ENCODE measurements around the gene NUP210L. TPM values are rescaled to one million over a fixed set of nuclear protein-coding genes. Genes with fewer than 3 reads are reported as not detected.
"Not testable (repeated sequence)": the region's sequence is repeated elsewhere in the genome, so short reads cannot be mapped to it uniquely, and the experiment has no call there.

Gene NUP210L
- total RNA-seq, 1 donor from 2014 or later, result not detected

DNA sequence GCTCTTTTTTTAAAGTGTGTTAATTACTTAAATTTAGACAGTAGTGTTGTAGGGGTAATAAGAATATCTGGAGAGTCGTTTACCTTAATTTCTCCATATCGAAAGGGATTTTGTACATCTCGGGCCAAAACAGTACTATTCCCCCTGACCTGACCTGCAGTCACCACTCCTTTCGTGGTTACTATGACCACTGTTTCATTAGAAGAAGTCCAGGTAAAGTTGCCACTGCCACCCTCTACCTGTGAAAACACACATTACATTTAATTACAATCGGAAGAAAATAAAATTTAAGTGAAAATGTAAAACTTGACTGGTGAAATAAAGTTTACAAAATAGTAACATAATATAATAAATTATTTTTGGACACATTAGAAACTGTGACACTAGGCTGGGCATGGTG lies 37.2 kb downstream of the NUP210L start:
- H3K36me3 ChIP-seq, result no peaks in the 10 kb centered on the region
- H3K4me1 ChIP-seq, result no peaks in the 10 kb centered on the region
- TF ChIP-seq, protein P1, sequence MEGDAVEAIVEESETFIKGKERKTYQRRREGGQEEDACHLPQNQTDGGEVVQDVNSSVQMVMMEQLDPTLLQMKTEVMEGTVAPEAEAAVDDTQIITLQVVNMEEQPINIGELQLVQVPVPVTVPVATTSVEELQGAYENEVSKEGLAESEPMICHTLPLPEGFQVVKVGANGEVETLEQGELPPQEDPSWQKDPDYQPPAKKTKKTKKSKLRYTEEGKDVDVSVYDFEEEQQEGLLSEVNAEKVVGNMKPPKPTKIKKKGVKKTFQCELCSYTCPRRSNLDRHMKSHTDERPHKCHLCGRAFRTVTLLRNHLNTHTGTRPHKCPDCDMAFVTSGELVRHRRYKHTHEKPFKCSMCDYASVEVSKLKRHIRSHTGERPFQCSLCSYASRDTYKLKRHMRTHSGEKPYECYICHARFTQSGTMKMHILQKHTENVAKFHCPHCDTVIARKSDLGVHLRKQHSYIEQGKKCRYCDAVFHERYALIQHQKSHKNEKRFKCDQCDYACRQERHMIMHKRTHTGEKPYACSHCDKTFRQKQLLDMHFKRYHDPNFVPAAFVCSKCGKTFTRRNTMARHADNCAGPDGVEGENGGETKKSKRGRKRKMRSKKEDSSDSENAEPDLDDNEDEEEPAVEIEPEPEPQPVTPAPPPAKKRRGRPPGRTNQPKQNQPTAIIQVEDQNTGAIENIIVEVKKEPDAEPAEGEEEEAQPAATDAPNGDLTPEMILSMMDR (IDR thresholded peaks at IDR 0.05), result no peak
- H3K9me3 ChIP-seq, result no peaks in the 10 kb centered on the region
- no peak overlapping the region for H3K4me3 ChIP-seq
- H3K27me3 ChIP-seq, result no peaks in the 10 kb centered on the region
- intact Hi-C loops (cut with DNase I), result no loop called here
- H3K27ac ChIP-seq, result no peak overlapping the region
- no peak for DNase-seq (ENCODE audit: low spot score in 2 of 2)

DNA sequence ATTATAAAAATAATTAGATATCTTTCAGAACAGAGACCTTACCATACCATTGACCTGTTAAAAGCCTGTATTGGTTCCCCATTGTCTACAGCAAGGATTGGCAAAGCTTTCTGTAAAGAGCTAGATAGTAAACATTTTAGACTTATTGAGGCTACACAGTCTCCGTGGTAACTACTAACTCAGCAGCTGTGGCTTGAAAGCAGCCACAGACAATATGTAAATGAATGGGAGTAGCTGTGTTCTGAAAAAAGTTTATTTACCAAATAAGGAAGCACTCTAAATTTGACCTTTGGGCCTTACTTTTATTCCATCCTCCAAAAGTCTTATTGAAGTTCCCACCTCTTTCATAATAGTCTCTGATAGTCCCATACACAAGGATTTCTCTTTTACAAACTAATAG lies 39.7 kb downstream of the NUP210L start:
- no peaks in the 10 kb centered on the region for H3K4me1 ChIP-seq
- TF ChIP-seq, protein P1 (IDR thresholded peaks at IDR 0.05), result no peak
- H3K9me3 ChIP-seq, result no peaks in the 10 kb centered on the region
- no peak overlapping the region for H3K27ac ChIP-seq
- intact Hi-C loops (cut with DNase I), result no loop called here
- no peaks in the 10 kb centered on the region for H3K27me3 ChIP-seq
- H3K36me3 ChIP-seq, result no peaks in the 10 kb centered on the region
- H3K4me3 ChIP-seq, result no peak overlapping the region
- no peak for DNase-seq (ENCODE audit: low spot score in 2 of 2)

DNA sequence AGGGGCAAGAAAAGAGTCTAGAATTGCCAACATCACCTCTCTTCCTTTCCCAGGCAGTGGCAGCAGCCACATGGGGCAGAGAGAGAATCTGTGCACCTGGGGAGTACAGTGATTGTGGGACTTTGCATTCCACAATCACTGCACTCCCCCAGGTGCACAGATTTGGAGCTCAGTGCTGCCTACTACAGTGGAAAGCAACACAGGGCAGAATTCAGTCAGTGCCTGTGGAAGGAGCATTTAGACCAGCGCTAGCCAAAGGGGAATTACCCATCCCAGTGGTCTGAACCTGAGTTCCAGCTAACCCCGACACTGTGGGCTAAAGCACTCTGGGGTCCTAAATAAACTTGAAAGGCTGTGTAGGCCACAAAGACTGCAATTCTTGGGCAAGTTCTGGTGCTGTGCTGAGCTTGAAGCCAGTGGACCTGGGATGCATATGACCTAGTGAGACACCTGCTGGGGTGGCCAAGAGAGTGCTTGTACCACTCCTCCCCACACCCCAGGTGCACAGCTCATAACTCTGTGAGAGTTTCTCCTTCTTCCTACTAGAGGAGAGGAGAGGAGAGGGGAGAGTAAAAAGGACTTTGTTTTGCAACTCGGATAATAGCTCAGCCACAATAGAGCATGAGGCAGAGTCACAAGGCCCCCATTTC lies 50.3 kb downstream of the NUP210L start:
- TF ChIP-seq, protein P1 (IDR thresholded peaks at IDR 0.05), result no peak
- no peak overlapping the region for H3K27ac ChIP-seq

DNA sequence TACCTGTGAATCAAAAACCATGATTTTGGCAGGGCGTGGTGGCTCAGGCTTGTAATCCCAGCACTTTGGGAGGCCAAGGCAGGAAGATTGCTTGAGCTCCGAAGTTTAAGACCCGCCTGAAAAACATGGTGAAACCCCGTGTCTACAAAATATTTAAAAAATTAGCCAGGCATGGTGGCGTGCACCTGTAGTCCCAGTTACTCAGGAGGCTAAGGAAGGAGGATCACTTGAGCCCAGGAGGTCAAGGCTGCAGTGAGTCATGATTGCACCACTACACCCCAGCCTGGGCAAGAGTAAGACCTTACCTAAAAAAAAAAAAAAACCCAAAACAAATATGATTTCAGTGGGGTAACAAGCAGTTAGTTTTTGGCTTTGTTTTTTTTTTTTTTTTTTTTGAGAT lies 54.7 kb downstream of the NUP210L start:
- H3K9me3 ChIP-seq; H3K4me3 ChIP-seq; H3K27ac ChIP-seq; DNase-seq (ENCODE audit: low spot score in 2 of 2); intact Hi-C loops (cut with DNase I); H3K36me3 ChIP-seq; H3K27me3 ChIP-seq; H3K4me1 ChIP-seq: not testable (repeated sequence)

More for the DNA sequence above, 50.3 kb downstream of the NUP210L start:
- intact Hi-C loops (cut with DNase I), result no loop called here
- DNase-seq (ENCODE audit: low spot score in 2 of 2), result no peak
- Histone ChIP-seq H3K4me3 (no peak overlapping the region), H3K27me3 (no peaks in the 10 kb centered on the region), H3K36me3 (no peaks in the 10 kb centered on the region), H3K4me1 (no peaks in the 10 kb centered on the region), H3K9me3 (no peaks in the 10 kb centered on the region)

DNA sequence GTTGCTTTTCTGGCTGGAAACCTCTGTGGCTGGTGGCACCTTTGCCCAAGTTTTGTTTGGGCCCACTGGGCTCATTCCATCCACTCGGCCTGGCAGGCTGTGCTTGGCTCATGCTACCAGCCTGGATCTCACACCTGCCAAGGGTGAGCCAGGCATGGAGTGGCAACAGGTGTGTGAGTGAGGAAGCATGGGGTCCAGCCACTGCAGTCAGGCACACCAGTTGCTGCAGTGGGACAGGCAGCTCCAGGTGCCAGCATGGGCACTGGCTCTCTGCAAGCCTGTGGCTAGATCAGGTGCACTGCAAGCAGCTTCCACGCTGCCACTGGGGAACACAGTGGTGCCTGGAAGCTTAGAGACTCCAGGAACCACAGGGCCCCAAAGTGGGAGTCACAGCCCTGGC lies 57.0 kb downstream of the NUP210L start:
- no peak overlapping the region for H3K4me3 ChIP-seq
- no peaks in the 10 kb centered on the region for H3K4me1 ChIP-seq
- H3K27me3 ChIP-seq, result no peaks in the 10 kb centered on the region
- TF ChIP-seq, protein P1 (IDR thresholded peaks at IDR 0.05), result no peak
- no peaks in the 10 kb centered on the region for H3K36me3 ChIP-seq
- intact Hi-C loops (cut with DNase I), result no loop called here
- no peak overlapping the region for H3K27ac ChIP-seq
- no peaks in the 10 kb centered on the region for H3K9me3 ChIP-seq
- DNase-seq (ENCODE audit: low spot score in 2 of 2), result no peak

DNA sequence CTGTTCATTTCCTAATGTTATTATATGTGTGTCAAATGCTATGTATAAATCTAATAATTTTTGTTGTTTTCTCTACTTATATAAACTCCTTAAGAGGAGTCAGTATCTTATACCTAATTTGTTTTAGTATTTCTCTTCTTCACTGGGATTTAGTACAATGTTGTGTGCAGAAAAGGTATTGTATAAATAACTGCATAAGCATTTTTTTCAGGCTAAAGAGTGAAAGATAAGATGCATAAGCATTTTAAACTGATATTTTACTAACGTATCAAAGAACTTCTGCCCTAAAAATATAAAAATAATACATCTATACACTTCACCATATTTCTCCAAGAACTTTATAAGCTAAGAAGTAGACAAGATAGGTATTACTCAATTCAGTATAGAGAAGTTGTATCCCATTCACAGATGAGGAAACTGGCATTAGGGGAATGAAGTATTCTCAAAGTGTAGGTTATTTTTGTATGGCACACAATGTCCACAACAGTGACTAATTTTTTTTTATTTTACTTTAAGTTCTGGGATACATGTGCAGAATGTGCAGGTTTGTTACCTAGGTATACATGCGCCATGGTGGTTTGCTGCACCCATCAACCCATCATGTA lies 59.3 kb downstream of the NUP210L start:
- TF ChIP-seq, protein P1 (IDR thresholded peaks at IDR 0.05), result no peak
- DNase-seq (ENCODE audit: low spot score in 2 of 2), result no peak
- H3K27ac ChIP-seq, result no peak overlapping the region
- no peaks in the 10 kb centered on the region for H3K27me3 ChIP-seq
- H3K4me3 ChIP-seq, result no peak overlapping the region
- no peaks in the 10 kb centered on the region for H3K4me1 ChIP-seq
- intact Hi-C loops (cut with DNase I), result no loop called here
- no peaks in the 10 kb centered on the region for H3K36me3 ChIP-seq
- H3K9me3 ChIP-seq, result no peaks in the 10 kb centered on the region

All from ascending aorta (tissue), 2 donors.